HG03159 (cell line): ENCODE measurements around the gene PRDM2.

Experiments
- ATAC-seq: cut with Tn5 transposase; IDR thresholded peaks from one replicate; pipeline ENCODE4 v1.9.1; 2021; ENCODE audit warnings: mild to moderate bottlenecking, moderate library complexity; ENCODE audit not compliant: unreplicated experiment

Gene PRDM2

GRCh38 chr1:13764588-13765332, 64.8 kb downstream of the PRDM2 start:
- no peak for ATAC-seq

GRCh38 chr1:13766592-13767564, 66.9 kb downstream of the PRDM2 start:
- no peak for ATAC-seq

- no peak for ATAC-seq
These were observed 69.2 kb downstream of the PRDM2 start for GRCh38 chr1:13769212-13769611.

- no peak for ATAC-seq
These were observed 69.8 kb downstream of the PRDM2 start for GRCh38 chr1:13769830-13770229.

GRCh38 chr1:13770743-13771142, 70.8 kb downstream of the PRDM2 start:
- ATAC-seq, result no peak

- no peak for ATAC-seq
These were observed 71.8 kb downstream of the PRDM2 start for GRCh38 chr1:13771745-13772144.

GRCh38 chr1:13772271-13772670, 72.3 kb downstream of the PRDM2 start:
- no peak for ATAC-seq

- no peak for ATAC-seq
These were observed 74.1 kb downstream of the PRDM2 start for GRCh38 chr1:13774121-13774520.

GRCh38 chr1:13775459-13775858, 75.5 kb downstream of the PRDM2 start:
- no peak for ATAC-seq

GRCh38 chr1:13775916-13776315, 75.9 kb downstream of the PRDM2 start:
- ATAC-seq, result no peak

- ATAC-seq, result no peak
These were observed 78.4 kb downstream of the PRDM2 start for GRCh38 chr1:13778431-13778830.

- ATAC-seq, result no peak
These were observed 79.9 kb downstream of the PRDM2 start for GRCh38 chr1:13779930-13780329.

GRCh38 chr1:13780780-13781179, 80.8 kb downstream of the PRDM2 start:
- ATAC-seq, result no peak

- no peak for ATAC-seq
These were observed 81.2 kb downstream of the PRDM2 start for GRCh38 chr1:13781228-13781627.

- no peak for ATAC-seq
These were observed 82.1 kb downstream of the PRDM2 start for GRCh38 chr1:13781907-13782633.

GRCh38 chr1:13782634-13783360, 82.8 kb downstream of the PRDM2 start:
- no peak for ATAC-seq

- no peak for ATAC-seq
These were observed 83.6 kb downstream of the PRDM2 start for GRCh38 chr1:13783551-13783950.

GRCh38 chr1:13784971-13785370, 85.0 kb downstream of the PRDM2 start:
- no peak for ATAC-seq

- no peak for ATAC-seq
These were observed 86.6 kb downstream of the PRDM2 start for GRCh38 chr1:13786541-13786940.

- ATAC-seq, result no peak
These were observed 88.8 kb downstream of the PRDM2 start for GRCh38 chr1:13788795-13789194.
